Smooth muscle cell (in vitro differentiated cells): ENCODE data around the gene CACNA2D4. TPM values are rescaled to one million over a fixed set of nuclear protein-coding genes. Genes with fewer than 3 reads are reported as not detected.

Experiments
- DNase-seq: peaks from one replicate; lab custom pipeline; 2025; ENCODE audit not compliant: unreplicated experiment; lab: John Stamatoyannopoulos, UW
- H2AFZ ChIP-seq: fragments of 200-600 bp; sonication (generic); 2 replicates; pipeline ENCODE4 v1.6.0; 2016; ENCODE audit warnings: antibody characterized with exemption, low read depth, mild to moderate bottlenecking
- H3F3A ChIP-seq: fragments of 200-600 bp; sonication (generic); 2 replicates; pipeline ENCODE4 v1.6.0; 2017; ENCODE audit warnings: antibody characterized with exemption, low read depth
- H3K27ac ChIP-seq: fragments of 200-600 bp; sonication (generic); 2 replicates; pipeline ENCODE4 v1.5.1; 2016; ENCODE audit warnings: low read depth, mild to moderate bottlenecking
- H3K27me3 ChIP-seq: fragments of 200-600 bp; sonication (generic); 2 replicates; pipeline ENCODE4 v1.6.1; 2016; ENCODE audit warnings: low read depth, mild to moderate bottlenecking
- H3K36me3 ChIP-seq: fragments of 200-600 bp; sonication (generic); 2 replicates; pipeline ENCODE4 v1.5.1; 2016; ENCODE audit warnings: low read depth
- H3K4me1 ChIP-seq: fragments of 200-600 bp; sonication (generic); 2 replicates; pipeline ENCODE4 v1.5.1; 2016; ENCODE audit warnings: low read depth
- H3K4me2 ChIP-seq: fragments of 200-600 bp; sonication (generic); 2 replicates; pipeline ENCODE4 v1.6.0; 2016; ENCODE audit warnings: mild to moderate bottlenecking
- H3K4me3 ChIP-seq: fragments of 200-600 bp; sonication (generic); 2 replicates; pipeline ENCODE4 v1.5.1; 2016; ENCODE audit warnings: mild to moderate bottlenecking
- H3K79me2 ChIP-seq: fragments of 200-600 bp; sonication (generic); 2 replicates; pipeline ENCODE4 v1.6.0; 2016; ENCODE audit warnings: low read depth, mild to moderate bottlenecking
- H3K9ac ChIP-seq: fragments of 200-600 bp; sonication (generic); 2 replicates; pipeline ENCODE4 v1.6.0; 2016; ENCODE audit warnings: low read depth
- H3K9me3 ChIP-seq: fragments of 200-600 bp; sonication (generic); replicated peaks from 2 replicates; pipeline ENCODE4 v1.5.1; 2016; ENCODE audit warnings: low read depth
- H4K20me1 ChIP-seq: fragments of 200-600 bp; sonication (generic); 2 replicates; pipeline ENCODE4 v1.6.0; 2016; ENCODE audit warnings: low read depth
- CTCF ChIP-seq: fragments of 200-600 bp; sonication (generic); IDR thresholded peaks from 2 replicates; pipeline ENCODE4 v1.5.1; 2017; ENCODE audit warnings: borderline replicate concordance, mild to moderate bottlenecking, antibody characterized with exemption; ENCODE audit not compliant: insufficient read depth, poor library complexity, severe bottlenecking
- WGBS: methylation state at CpG from one replicate; pipeline ENCODE4 v1.1.7; 2016; ENCODE audit warnings: low lambda C conversion rate; 5-methylcytosine and 5-hydroxymethylcytosine counted together
- polyA plus RNA-seq: library from polyadenylated mRNA; unstranded; fragments of >200 nt; fragmentation: Nextera tagmentation; extraction: Ambion mirVana; gene quantifications from 2 replicates; pipeline ENCODE4 v1.2.1, GENCODE V29; 2016
- total RNA-seq: library from RNA; depleted of rRNA; stranded (reverse); fragments of >200 nt; gene quantifications from 2 replicates; pipeline ENCODE4 v1.2.3, GENCODE V29; 2014

Gene CACNA2D4
- total and polyA plus RNA-seq, 2 experiments from 2014 or later = 0.98 TPM; not detected in 1

- Histone ChIP-seq H3K79me2 (no peaks in the 10 kb centered on the region), H3K27me3 (no peaks in the 10 kb centered on the region), H3K27ac (no peak overlapping the region), H3F3A (no peaks in the 10 kb centered on the region), H3K9me3 (no peaks in the 10 kb centered on the region), H3K4me2 (no peak overlapping the region), H3K4me1 (peaks cover 27% of the 10 kb centered on the region), H3K36me3 (no peaks in the 10 kb centered on the region), H3K4me3 (no peak overlapping the region), H3K9ac (no peak overlapping the region), H4K20me1 (no peaks in the 10 kb centered on the region), H2AFZ (no peak overlapping the region)
- 87% methylated on average over 22 of the region's 22 CpGs for WGBS
- DNase-seq = no peak
- no peak for TF ChIP-seq CTCF
Measured at GRCh38 chr12:1917172-1918070, 1.0 kb downstream of the CACNA2D4 start.

GRCh38 chr12:1916371-1917171 lies 1.9 kb downstream of the CACNA2D4 start:
- no peaks in the 10 kb centered on the region for H3F3A ChIP-seq
- DNase-seq = no peak
- H3K4me1 ChIP-seq = peaks cover 27% of the 10 kb centered on the region
- no peaks in the 10 kb centered on the region for H3K9me3 ChIP-seq
- TF ChIP-seq CTCF = no peak
- H3K27me3 ChIP-seq = no peaks in the 10 kb centered on the region
- H3K27ac ChIP-seq = no peak overlapping the region
- H3K4me2 ChIP-seq = no peak overlapping the region
- H2AFZ ChIP-seq = no peak overlapping the region
- WGBS = 81% methylated on average over 18 of the region's 18 CpGs
- no peaks in the 10 kb centered on the region for H4K20me1 ChIP-seq
- no peak overlapping the region for H3K4me3 ChIP-seq
- no peak overlapping the region for H3K9ac ChIP-seq
- no peaks in the 10 kb centered on the region for H3K36me3 ChIP-seq
- H3K79me2 ChIP-seq = no peaks in the 10 kb centered on the region

- Histone ChIP-seq H3K27me3 (no peaks in the 10 kb centered on the region), H3K27ac (no peak overlapping the region)
Measured at GRCh38 chr12:1915082-1915968, 3.1 kb downstream of the CACNA2D4 start.

More at GRCh38 chr12:1915082-1915968, 3.1 kb downstream of the CACNA2D4 start:
- Histone ChIP-seq H3K36me3 (no peaks in the 10 kb centered on the region), H4K20me1 (no peaks in the 10 kb centered on the region), H3F3A (no peaks in the 10 kb centered on the region), H3K4me2 (no peak overlapping the region), H2AFZ (no peak overlapping the region), H3K4me3 (no peak overlapping the region), H3K9me3 (no peaks in the 10 kb centered on the region), H3K79me2 (no peaks in the 10 kb centered on the region), H3K9ac (no peak overlapping the region), H3K4me1 (peaks cover 27% of the 10 kb centered on the region)
- no peak for DNase-seq
- WGBS = 95% methylated on average over 18 of the region's 18 CpGs
- TF ChIP-seq CTCF = no peak
